ENCODE measurements around the gene RBM26. TPM values are rescaled to one million over a fixed set of nuclear protein-coding genes. Genes with fewer than 3 reads are reported as not detected.

The RBM26 gene
- total RNA-seq, 1 donor: 50.5 TPM

DNA sequence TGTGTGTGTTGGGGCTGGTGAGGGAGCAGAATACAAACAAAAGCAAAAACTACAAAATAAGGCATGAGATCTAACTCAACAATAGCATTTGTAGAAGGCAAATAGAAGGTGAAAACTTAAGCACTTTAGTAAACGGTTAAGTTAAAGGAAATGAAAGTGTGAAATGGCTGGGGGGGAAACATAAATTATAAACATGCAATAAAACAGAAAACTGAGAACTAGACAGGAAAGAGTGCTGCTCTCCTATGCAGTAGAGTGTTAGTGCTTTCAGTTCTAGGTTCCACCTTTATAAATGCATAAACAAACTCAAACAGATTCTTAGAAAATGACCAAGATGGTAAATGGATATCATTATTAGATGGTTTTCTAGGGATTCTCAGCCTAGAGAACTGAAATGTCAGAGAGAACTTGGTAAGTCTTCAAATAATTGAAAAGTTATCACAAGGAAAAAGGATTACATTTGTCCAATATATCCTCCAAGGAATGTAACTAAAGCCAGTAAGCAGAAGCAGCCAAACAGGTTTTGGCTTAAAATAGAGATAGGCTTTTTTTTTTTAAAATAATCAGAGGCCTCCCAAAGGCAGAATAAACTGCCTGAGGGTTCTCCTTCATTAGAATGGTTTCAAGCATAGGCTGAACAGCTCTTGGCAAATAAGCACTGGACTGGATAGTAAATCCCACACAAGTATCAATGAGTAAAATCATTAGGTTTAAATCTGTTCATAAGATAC is 23.3 kb downstream of the RBM26 start:
- no peak overlapping the region for H3K4me3 ChIP-seq (ENCODE audit: low read depth, low read length)
- TF ChIP-seq, protein P1, sequence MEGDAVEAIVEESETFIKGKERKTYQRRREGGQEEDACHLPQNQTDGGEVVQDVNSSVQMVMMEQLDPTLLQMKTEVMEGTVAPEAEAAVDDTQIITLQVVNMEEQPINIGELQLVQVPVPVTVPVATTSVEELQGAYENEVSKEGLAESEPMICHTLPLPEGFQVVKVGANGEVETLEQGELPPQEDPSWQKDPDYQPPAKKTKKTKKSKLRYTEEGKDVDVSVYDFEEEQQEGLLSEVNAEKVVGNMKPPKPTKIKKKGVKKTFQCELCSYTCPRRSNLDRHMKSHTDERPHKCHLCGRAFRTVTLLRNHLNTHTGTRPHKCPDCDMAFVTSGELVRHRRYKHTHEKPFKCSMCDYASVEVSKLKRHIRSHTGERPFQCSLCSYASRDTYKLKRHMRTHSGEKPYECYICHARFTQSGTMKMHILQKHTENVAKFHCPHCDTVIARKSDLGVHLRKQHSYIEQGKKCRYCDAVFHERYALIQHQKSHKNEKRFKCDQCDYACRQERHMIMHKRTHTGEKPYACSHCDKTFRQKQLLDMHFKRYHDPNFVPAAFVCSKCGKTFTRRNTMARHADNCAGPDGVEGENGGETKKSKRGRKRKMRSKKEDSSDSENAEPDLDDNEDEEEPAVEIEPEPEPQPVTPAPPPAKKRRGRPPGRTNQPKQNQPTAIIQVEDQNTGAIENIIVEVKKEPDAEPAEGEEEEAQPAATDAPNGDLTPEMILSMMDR (IDR thresholded peaks at IDR 0.05; ENCODE audit: insufficient read depth, low read depth, low read length): no peak
- DNase-seq (ENCODE audit: low read depth): no peak

DNA sequence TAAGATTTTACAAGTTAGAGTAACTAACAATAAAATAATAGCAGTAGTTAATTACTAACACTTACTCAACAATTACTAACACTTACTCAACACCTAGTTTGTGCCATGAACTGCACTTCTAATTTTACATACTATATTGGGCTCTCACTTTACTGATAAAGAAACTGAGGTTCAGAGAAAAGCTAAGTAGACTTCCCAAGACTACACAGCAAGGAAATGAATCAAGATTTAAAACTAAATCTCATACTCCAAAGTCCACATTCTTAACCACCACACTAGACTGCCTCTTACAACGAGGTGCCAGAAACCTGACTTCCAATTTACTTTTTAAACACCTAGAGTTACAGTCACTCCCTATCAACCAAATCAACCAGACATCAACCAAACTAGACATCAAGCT is 25.1 kb downstream of the RBM26 start:
- DNase-seq (ENCODE audit: low read depth): no peak
- TF ChIP-seq, protein P1 (IDR thresholded peaks at IDR 0.05; ENCODE audit: insufficient read depth, low read depth, low read length): no peak
- H3K4me3 ChIP-seq (ENCODE audit: low read depth, low read length): no peak overlapping the region

DNA sequence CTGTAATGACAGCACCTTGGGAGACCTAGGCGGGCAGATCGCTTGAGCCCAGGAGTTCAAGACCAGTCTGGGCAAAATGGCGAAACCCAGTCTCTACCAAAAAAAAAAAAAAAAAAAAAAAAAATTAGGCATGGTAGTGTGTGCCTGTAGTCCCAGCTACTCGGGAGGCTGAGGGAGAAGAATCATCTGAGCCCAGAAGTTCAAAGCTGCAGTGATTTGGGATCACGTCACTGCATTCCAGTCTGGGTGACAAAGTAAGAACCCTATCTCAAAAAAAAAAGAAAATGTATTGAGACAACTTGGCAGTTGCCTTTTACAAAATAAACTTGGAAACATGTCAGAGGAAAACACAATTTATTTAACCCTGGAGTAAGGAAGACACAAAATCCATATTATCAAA is 26.8 kb downstream of the RBM26 start:
- no peak for DNase-seq (ENCODE audit: low read depth)
- TF ChIP-seq, protein P1 (IDR thresholded peaks at IDR 0.05; ENCODE audit: insufficient read depth, low read depth, low read length): no peak
- no peak overlapping the region for H3K4me3 ChIP-seq (ENCODE audit: low read depth, low read length)

DNA sequence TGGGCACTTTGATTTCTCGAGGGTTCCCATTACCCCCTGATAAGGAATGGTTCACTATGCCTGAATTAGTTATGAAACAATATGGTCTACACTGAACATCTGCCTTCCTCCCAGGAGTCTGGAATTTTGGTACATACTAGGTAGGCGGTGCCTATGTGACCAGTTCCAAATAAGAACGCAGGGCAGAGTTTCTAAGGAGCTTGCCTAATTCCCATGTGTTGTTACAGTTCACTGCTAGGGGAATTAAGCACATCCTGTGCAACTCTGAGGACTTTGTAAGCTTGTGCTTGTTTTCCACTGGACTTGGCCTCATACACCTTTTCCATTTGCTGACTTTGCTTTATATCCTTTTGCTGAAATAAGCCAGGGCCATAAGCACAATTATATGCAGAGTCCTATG is 29.2 kb downstream of the RBM26 start:
- TF ChIP-seq, protein P1 (IDR thresholded peaks at IDR 0.05; ENCODE audit: insufficient read depth, low read depth, low read length): no peak
- no peak overlapping the region for H3K4me3 ChIP-seq (ENCODE audit: low read depth, low read length)
- DNase-seq (ENCODE audit: low read depth): no peak

DNA sequence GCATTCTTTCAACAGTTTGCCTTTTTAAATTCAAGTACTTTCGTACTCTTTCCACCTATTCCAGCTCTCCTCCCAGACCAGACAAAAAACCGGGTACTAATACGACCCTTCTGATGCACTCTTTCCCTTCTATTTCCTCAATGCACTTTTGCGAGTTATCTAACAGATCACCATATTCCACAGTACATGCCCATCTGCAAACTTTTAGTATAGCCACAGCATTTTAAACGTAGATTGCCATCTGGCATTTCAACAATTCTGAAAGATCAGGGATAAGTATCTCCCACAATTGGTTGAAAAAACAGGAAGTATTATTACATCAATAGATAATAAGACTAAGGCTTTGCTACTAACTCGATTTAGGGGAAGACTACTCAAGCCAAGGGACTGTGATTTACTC is 31.5 kb downstream of the RBM26 start:
- no peak for DNase-seq (ENCODE audit: low read depth)
- TF ChIP-seq, protein P1 (IDR thresholded peaks at IDR 0.05; ENCODE audit: insufficient read depth, low read depth, low read length): no peak

DNA sequence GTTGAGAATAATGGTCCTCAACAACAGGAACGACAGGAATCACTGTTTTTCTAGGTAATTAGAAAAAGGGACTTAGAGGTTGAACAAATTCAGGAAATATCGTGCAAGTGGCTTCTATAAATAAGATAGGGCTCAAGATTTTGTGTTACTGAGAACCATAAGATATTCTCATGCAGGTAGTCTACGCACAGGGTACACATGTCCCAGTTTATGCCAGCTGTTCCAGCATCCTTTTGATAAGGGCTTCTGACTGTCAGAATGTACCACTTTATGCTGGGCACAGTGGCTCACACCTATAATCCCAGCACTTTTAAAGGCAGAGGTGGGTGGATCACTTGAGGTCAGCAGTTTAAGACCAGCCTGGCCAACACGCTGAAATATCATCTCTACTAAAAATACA is 32.1 kb downstream of the RBM26 start:
- H3K4me3 ChIP-seq (ENCODE audit: low read depth, low read length): no peak overlapping the region
- TF ChIP-seq, protein P1 (IDR thresholded peaks at IDR 0.05; ENCODE audit: insufficient read depth, low read depth, low read length): no peak
- no peak for DNase-seq (ENCODE audit: low read depth)

More for the DNA sequence above, 31.5 kb downstream of the RBM26 start:
- no peak overlapping the region for H3K4me3 ChIP-seq (ENCODE audit: low read depth, low read length)

DNA sequence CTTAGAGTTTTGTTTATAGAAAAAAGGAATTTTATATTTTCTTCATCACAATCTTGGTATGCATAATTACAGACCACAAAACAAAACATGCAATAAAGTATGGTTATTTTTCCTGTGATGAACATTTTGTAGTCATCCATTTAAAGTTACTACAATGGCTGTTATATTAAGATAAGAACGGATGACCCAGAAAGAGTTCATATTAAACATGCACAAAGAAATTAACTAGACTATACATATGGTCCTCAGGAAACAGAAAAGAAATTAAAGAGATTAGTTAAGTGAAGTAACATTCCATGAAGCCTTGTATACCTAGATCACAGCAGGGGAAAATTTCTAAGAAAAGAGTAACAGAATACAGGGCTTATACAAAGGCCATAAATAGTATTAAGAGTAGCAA is 36.8 kb downstream of the RBM26 start:
- TF ChIP-seq, protein P1 (IDR thresholded peaks at IDR 0.05; ENCODE audit: insufficient read depth, low read depth, low read length): no peak
- no peak overlapping the region for H3K4me3 ChIP-seq (ENCODE audit: low read depth, low read length)
- DNase-seq (ENCODE audit: low read depth): peak; percentile 57

All from fibroblast of villous mesenchyme (primary cell).